ENCODE results near the gene SALL2. TPM values are rescaled to one million over a fixed set of nuclear protein-coding genes. Genes with fewer than 3 reads are reported as not detected.

The SALL2 gene
- polyA plus RNA-seq, 1 of the 3 experiments (the other 2 are of a cell fraction), result 9.1 TPM

DNA sequence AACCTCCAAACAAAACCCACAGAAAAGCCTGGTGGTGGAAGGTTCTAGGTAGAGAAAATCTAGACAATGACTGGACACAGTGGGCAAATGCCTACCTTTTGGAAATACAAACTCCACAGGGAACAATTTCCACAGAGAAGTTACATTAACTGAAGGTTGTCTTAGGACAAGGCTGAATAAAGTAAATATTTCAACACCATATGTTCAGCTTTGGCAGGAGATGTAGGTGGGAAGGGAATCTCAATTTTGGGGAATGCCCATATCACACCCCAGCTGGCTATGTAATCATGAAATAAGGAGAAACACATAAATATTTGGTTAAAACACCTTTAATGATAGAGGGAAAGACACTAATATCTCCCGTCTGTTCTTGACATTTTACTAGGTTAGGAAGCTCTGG, 5.4 kb downstream of the SALL2 start (continued):
- TF ChIP-seq, protein P1, sequence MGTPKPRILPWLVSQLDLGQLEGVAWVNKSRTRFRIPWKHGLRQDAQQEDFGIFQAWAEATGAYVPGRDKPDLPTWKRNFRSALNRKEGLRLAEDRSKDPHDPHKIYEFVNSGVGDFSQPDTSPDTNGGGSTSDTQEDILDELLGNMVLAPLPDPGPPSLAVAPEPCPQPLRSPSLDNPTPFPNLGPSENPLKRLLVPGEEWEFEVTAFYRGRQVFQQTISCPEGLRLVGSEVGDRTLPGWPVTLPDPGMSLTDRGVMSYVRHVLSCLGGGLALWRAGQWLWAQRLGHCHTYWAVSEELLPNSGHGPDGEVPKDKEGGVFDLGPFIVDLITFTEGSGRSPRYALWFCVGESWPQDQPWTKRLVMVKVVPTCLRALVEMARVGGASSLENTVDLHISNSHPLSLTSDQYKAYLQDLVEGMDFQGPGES (IDR thresholded peaks at IDR 0.05; ENCODE audit: low read depth, low read length), result no peak
- TF ChIP-seq EP300 (IDR thresholded peaks at IDR 0.05; ENCODE audit: borderline replicate concordance in 1 of 2, low read depth in 1 of 2, low read length in 1 of 2), result no peak
- no peak for TF ChIP-seq SIN3A (IDR thresholded peaks at IDR 0.05; ENCODE audit: borderline replicate concordance, low read depth, low read length)
- no peak for TF ChIP-seq FOSL2 (IDR thresholded peaks at IDR 0.05; ENCODE audit: borderline replicate concordance, low read depth)
- no peak for TF ChIP-seq ZBTB33 (IDR thresholded peaks at IDR 0.05; ENCODE audit: borderline replicate concordance, low read depth)

DNA sequence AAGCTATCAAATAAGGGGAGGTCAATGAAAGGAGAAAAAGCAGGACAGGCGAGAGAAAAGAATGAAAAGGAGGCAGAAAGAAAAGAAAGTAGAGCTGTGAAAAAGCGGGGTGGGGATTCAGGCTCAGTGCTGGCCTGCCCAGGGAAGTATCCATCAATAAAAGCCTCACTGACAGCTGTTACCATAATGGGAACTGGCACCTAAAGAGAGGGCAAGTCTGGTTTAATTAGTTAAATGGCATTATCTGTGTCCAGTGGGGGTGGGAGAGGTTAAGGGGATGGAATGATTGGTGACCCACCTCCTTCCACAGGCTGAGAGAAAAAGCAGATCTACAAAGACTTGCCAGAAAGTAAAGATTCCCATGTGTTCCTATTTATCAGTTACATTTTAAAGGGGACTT, 7.4 kb downstream of the SALL2 start:
- H3K79me2 ChIP-seq (ENCODE audit: insufficient read depth), result no peaks in the 10 kb centered on the region
- H3K27ac ChIP-seq (ENCODE audit: low read depth in 2 of 2, low read length in 1 of 2), result no peak overlapping the region
- no peak for TF ChIP-seq EP300 (IDR thresholded peaks at IDR 0.05; ENCODE audit: borderline replicate concordance in 1 of 2, low read depth in 1 of 2, low read length in 1 of 2)
- DNase-seq, result no peak
- no peak overlapping the region for H3K9ac ChIP-seq
- POLR2A ChIA-PET, result no interaction called here
- H3K4me3 ChIP-seq (ENCODE audit: low read depth in 2 of 2, low read length in 1 of 2), result no peak overlapping the region
- no peaks in the 10 kb centered on the region for H3K36me3 ChIP-seq (replicated peaks in 1 of 2; ENCODE audit: control insufficient read depth in 1 of 2, insufficient read depth in 2 of 2, low read length in 1 of 2)
- no peaks in the 10 kb centered on the region for H3F3A ChIP-seq (replicated peaks; ENCODE audit: insufficient read depth)
- H3K9me3 ChIP-seq, result no peaks in the 10 kb centered on the region
- no peak overlapping the region for H3K4me2 ChIP-seq
- H3K27me3 ChIP-seq (ENCODE audit: insufficient read depth), result no peaks in the 10 kb centered on the region
- H4K20me1 ChIP-seq (ENCODE audit: insufficient read depth), result no peaks in the 10 kb centered on the region
- H3K4me1 ChIP-seq (ENCODE audit: control insufficient read depth in 1 of 2, insufficient read depth in 2 of 2, low read depth in 1 of 2, low read length in 1 of 2), result no peaks in the 10 kb centered on the region; a peak in 1 of 4 replicates
- H2AFZ ChIP-seq (ENCODE audit: low read depth), result no peak overlapping the region
- WGBS (ENCODE audit: low lambda C conversion rate), result 89% methylated on average over 2 of the region's 2 CpGs
- CTCF ChIA-PET, result interaction anchor here (1.8 kb wide), 1 partner anchor 20 kb away, joined by 9 read pairs; no protein-coding TSS in a partner anchor
- H3K9me2 ChIP-seq, result no peaks in the 10 kb centered on the region

- no peak for DNase-seq
- Histone ChIP-seq H3K9ac (no peak overlapping the region), H2AFZ (ENCODE audit: low read depth) (no peak overlapping the region), H3K4me2 (no peak overlapping the region), H3K9me2 (no peaks in the 10 kb centered on the region), H3K79me2 (ENCODE audit: insufficient read depth) (peaks cover 17% of the 10 kb centered on the region), H3K27me3 (ENCODE audit: insufficient read depth) (no peaks in the 10 kb centered on the region), H3K9me3 (no peaks in the 10 kb centered on the region), H4K20me1 (ENCODE audit: insufficient read depth) (no peaks in the 10 kb centered on the region), H3F3A (replicated peaks; ENCODE audit: insufficient read depth) (peaks cover 6% of the 10 kb centered on the region), H3K4me3 (ENCODE audit: low read depth in 2 of 2, low read length in 1 of 2) (no peak overlapping the region), H3K27ac (ENCODE audit: low read depth in 2 of 2, low read length in 1 of 2) (no peak overlapping the region), H3K36me3 (replicated peaks in 1 of 2; ENCODE audit: control insufficient read depth in 1 of 2, insufficient read depth in 2 of 2, low read length in 1 of 2) (no peaks in the 10 kb centered on the region), H3K4me1 (ENCODE audit: control insufficient read depth in 1 of 2, insufficient read depth in 2 of 2, low read depth in 1 of 2, low read length in 1 of 2) (peaks cover 0 to 8% of the 10 kb centered on the region in 2 experiments; a peak in 3 of 4 replicates)
- WGBS (ENCODE audit: low lambda C conversion rate), result 93% methylated on average over 1 of the region's 1 CpG
- ChIA-PET POLR2A (no interaction called here), CTCF (interaction anchor here (0.9 to 2.4 kb wide), 3 partner anchors 16 to 488 kb away, joined by 3 to 7 read pairs (median 4); no protein-coding TSS in a partner anchor)
- no peak for TF ChIP-seq JUND (IDR thresholded peaks at IDR 0.05)
Observed at GRCh38 chr14:21514341-21514740, 11.8 kb downstream of the SALL2 start.

Measured in SK-N-SH (cell line).